ENCODE results near the gene MAMLD1. TPM values are rescaled to one million over a fixed set of nuclear protein-coding genes. Genes with fewer than 3 reads are reported as not detected.

MAMLD1 gene
- total RNA-seq, 1 donor from 2014 or later: 2.6 TPM

GRCh38 chrX:150450519-150451177 is 87.5 kb downstream of the MAMLD1 start:
- intact Hi-C loops (cut with DNase I): no loop called here
- no peak for DNase-seq (ENCODE audit: low spot score)

GRCh38 chrX:150451953-150452352 is 88.8 kb downstream of the MAMLD1 start:
- no peak for DNase-seq (ENCODE audit: low spot score)
- intact Hi-C loops (cut with DNase I): no loop called here

GRCh38 chrX:150454083-150454482 is 91.0 kb downstream of the MAMLD1 start:
- intact Hi-C loops (cut with DNase I): no loop called here
- DNase-seq (ENCODE audit: low spot score): no peak

- intact Hi-C loops (cut with DNase I): no loop called here
- DNase-seq (ENCODE audit: low spot score): no peak
Measured at GRCh38 chrX:150454508-150455214, 91.5 kb downstream of the MAMLD1 start.

GRCh38 chrX:150455215-150455608 is 92.1 kb downstream of the MAMLD1 start:
- intact Hi-C loops (cut with DNase I): no loop called here

GRCh38 chrX:150456466-150456865 is 93.3 kb downstream of the MAMLD1 start:
- no peak for DNase-seq (ENCODE audit: low spot score)
- intact Hi-C loops (cut with DNase I): no loop called here

More at GRCh38 chrX:150455215-150455608, 92.1 kb downstream of the MAMLD1 start:
- no peak for DNase-seq (ENCODE audit: low spot score)

- DNase-seq (ENCODE audit: low spot score): no peak
- intact Hi-C loops (cut with DNase I): no loop called here
Measured at GRCh38 chrX:150456941-150457340, 93.8 kb downstream of the MAMLD1 start.

GRCh38 chrX:150459196-150459595 is 96.1 kb downstream of the MAMLD1 start:
- intact Hi-C loops (cut with DNase I): no loop called here
- no peak for DNase-seq (ENCODE audit: low spot score)

GRCh38 chrX:150460063-150460462 is 96.9 kb downstream of the MAMLD1 start:
- DNase-seq (ENCODE audit: low spot score): no peak
- intact Hi-C loops (cut with DNase I): no loop called here

- no peak for DNase-seq (ENCODE audit: low spot score)
- intact Hi-C loops (cut with DNase I): no loop called here
Measured at GRCh38 chrX:150460781-150461180, 97.7 kb downstream of the MAMLD1 start.

GRCh38 chrX:150463566-150463965 is 100.4 kb downstream of the MAMLD1 start:
- no peak for DNase-seq (ENCODE audit: low spot score)
- intact Hi-C loops (cut with DNase I): no loop called here

- no peak for DNase-seq (ENCODE audit: low spot score)
- intact Hi-C loops (cut with DNase I): no loop called here
Measured at GRCh38 chrX:150464001-150464400, 100.9 kb downstream of the MAMLD1 start.

- no peak for DNase-seq (ENCODE audit: low spot score)
- intact Hi-C loops (cut with DNase I): no loop called here
Measured at GRCh38 chrX:150465326-150465725, 102.2 kb downstream of the MAMLD1 start.

GRCh38 chrX:150465881-150466775 is 103.0 kb downstream of the MAMLD1 start:
- intact Hi-C loops (cut with DNase I): no loop called here
- no peak for DNase-seq (ENCODE audit: low spot score)

- intact Hi-C loops (cut with DNase I): no loop called here
Measured at GRCh38 chrX:150472306-150472705, 109.2 kb downstream of the MAMLD1 start.

GRCh38 chrX:150473371-150473770 is 110.3 kb downstream of the MAMLD1 start:
- DNase-seq (ENCODE audit: low spot score): no peak
- intact Hi-C loops (cut with DNase I): no loop called here

More at GRCh38 chrX:150472306-150472705, 109.2 kb downstream of the MAMLD1 start:
- DNase-seq (ENCODE audit: low spot score): peak; percentile 36

GRCh38 chrX:150475461-150475860 is 112.3 kb downstream of the MAMLD1 start:
- intact Hi-C loops (cut with DNase I): no loop called here
- DNase-seq (ENCODE audit: low spot score): no peak

GRCh38 chrX:150476164-150476699 is 113.1 kb downstream of the MAMLD1 start:
- intact Hi-C loops (cut with DNase I): no loop called here
- DNase-seq (ENCODE audit: low spot score): no peak

- intact Hi-C loops (cut with DNase I): no loop called here
- DNase-seq (ENCODE audit: low spot score): peak; percentile 65
Measured at GRCh38 chrX:150477371-150477770, 114.3 kb downstream of the MAMLD1 start.

Data from cardiac septum (tissue), 1 donor.